Posterior vena cava (tissue), 2 donors: ENCODE results near the gene RUFY2. TPM values are rescaled to one million over a fixed set of nuclear protein-coding genes. Genes with fewer than 3 reads are reported as not detected.

Experiments
- DNase-seq: peaks from one replicate; pipeline ENCODE4 v3.0.0-alpha.2; 2020; ENCODE audit warnings: low spot score
- intact Hi-C, 2 donors: fragments of 100-400 bp; cut with DNase I; formaldehyde crosslinking; loops; one replicate each; pipeline versions ENCODE4 v1.14.1 to v1.14.2; 2022 to 2023
- total RNA-seq, 2 donors: library from RNA; stranded (reverse); fragmentation: NEBNext Ultra II Directional; extraction: Animal tissue kit (Norgen Biotek cat#: 25700); gene quantifications; one replicate each; pipeline ENCODE4 v1.2.1, GENCODE V29; 2021
- donor health status: DM: yes; HTN: yes; CAD: no.
- donor health status: DM: yes; HTN: yes; CAD: no.

Gene RUFY2
- total RNA-seq, 2 donors from 2014 or later = 27.0 to 31.6 TPM

- peak; percentile 47 for DNase-seq
- intact Hi-C loops = no loop called here
Observed at GRCh38 chr10:68366600-68366999, 40.5 kb downstream of the RUFY2 start.

DNA sequence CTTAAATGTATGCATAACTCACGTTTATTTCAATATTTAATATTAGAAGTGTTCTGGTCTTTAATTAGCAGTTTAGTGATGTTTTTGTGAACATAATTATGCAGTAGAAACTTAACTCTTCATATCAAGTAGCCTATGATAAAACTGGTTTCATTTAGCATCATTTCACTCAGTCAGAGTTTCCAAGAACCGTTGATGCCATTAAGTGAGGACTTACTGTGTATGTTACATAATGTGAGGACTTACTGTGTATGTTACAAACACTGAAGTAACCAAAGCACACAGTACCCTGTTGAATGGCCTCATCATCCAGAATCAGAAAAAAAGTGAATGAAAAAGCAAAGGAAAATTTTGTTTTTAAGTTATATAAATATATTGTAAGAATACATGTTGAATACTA lies 41.5 kb downstream of the RUFY2 start:
- intact Hi-C loops = no loop called here
- no peak for DNase-seq

DNA sequence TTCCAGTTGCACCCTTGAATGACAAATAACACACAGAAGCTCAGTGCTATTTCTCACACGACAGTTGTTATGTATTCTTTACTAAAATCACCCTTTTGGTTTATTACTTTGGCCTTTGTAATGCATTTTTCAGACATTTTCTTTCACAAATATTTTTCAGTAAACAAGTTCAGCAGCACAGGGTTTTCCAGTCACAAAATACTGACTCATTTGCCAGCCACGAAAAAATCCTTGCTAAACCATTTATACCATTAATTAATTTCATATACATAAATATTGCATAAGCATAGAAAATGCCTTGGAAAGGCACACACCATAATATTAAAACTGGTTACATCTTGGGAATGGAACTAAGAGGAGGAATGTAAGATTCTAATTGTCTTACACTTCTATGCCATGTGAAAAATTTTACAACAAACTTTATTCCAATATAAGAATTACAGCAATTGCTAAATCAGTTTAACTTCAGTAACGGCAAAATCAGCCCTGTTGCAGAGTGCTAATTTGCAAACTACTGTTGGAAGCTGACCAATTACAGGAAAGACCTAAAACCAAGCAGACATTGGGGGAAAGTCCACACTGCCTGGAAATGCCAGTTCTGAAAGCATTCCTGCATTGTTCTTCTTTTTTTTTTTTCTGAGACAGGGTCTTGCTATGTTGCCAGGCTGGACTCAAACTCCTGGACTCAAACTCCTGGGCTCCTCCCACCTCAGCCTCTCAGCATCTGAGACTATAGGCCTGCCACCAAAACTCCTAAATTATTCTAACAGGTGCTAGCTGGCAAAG lies 42.8 kb downstream of the RUFY2 start:
- intact Hi-C loops = no loop called here
- DNase-seq = no peak

DNA sequence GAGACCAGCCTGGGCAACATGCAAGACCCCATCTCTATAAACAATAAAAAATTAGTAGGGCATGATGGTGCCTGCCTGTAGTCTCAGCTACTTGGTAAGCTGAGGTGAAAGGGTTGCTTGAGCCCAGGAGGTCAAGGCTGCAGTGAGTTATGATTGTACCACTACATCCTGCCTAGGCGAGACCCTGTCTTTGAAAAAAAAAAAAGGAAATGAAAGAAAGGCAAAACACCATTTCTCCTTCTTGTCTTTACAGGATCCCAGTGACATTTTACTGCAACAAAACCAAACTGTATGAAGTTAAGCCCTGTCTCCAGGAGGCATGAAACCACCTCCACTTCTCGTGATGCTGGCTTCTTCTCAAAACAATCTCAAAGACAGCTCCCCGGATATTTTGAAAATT lies 44.5 kb downstream of the RUFY2 start:
- intact Hi-C loops = no loop called here
- no peak for DNase-seq

- DNase-seq = no peak
- intact Hi-C loops = no loop called here
Observed at GRCh38 chr10:68359189-68359588, 47.9 kb downstream of the RUFY2 start.

- intact Hi-C loops = no loop called here
- DNase-seq = no peak
Observed at GRCh38 chr10:68353537-68353936, 53.5 kb downstream of the RUFY2 start.

- intact Hi-C loops = no loop called here
- no peak for DNase-seq
Observed at GRCh38 chr10:68348265-68348741, 58.8 kb downstream of the RUFY2 start.

DNA sequence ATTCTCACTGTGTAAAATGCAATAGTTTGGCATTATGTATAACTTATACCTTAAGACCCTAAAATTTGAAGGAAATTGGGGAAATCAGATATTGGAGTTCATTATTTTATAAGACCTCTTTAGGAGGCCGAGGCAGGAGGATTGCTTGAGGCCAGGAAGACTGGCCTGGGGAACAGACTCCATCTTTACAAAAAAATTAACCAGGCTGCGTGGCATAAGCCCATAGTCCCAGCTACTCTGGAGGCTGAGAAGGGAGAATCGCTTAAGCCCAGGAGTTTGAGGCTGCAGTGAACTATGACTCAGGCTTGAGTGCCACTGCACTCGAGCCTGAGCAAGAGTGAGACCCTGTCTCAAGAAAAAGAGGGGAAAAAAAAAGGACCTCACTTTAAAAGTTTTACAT lies 60.3 kb downstream of the RUFY2 start:
- DNase-seq = no peak
- intact Hi-C loops = no loop called here

DNA sequence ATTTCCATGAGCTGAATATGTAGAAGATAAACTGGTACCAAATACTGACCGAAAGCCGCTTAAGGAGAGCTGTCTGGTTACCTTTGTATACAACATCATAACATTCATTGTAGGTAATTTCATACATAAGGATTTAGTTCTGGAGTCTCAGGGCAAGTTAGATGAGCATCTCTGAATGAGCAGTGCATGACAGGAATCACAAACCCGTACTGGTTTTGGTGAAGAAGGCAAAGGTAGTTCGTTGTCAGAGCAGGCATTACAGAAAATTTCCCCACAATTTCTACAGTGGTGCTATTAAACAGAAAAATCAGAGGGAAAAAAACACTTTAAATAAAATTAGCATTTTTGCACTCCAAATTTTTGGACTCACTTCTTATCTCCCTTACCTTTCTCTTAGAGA lies 61.5 kb downstream of the RUFY2 start:
- intact Hi-C loops = no loop called here
- DNase-seq = no peak

DNA sequence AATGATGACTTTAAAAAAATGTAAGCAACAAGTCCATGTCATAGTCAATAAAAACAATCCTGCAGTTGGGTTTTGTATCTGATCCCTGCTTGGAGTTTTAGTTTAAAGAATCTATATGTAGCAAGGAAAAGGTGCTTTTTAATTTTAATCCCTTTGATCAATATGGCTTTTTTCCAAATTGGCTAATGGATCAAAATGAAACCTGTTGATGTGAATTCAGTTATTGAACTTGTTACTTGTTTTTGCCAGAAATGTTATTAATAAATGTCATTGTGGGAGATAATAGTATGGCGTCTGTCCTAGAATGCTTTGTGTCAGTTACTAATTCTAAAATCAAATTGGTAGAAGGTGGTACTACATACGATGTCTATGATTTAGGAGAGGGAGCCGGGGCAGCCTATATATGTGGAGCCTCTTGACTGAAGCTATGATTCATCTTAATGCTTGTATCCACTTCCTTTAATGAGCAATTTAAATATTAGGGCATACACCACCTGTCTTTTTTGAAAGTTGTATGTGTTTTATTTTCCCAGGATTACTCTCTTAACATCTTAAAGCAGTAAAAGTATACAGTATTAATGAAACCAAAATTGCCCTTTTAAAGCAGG lies 64.1 kb downstream of the RUFY2 start:
- DNase-seq = no peak

DNA sequence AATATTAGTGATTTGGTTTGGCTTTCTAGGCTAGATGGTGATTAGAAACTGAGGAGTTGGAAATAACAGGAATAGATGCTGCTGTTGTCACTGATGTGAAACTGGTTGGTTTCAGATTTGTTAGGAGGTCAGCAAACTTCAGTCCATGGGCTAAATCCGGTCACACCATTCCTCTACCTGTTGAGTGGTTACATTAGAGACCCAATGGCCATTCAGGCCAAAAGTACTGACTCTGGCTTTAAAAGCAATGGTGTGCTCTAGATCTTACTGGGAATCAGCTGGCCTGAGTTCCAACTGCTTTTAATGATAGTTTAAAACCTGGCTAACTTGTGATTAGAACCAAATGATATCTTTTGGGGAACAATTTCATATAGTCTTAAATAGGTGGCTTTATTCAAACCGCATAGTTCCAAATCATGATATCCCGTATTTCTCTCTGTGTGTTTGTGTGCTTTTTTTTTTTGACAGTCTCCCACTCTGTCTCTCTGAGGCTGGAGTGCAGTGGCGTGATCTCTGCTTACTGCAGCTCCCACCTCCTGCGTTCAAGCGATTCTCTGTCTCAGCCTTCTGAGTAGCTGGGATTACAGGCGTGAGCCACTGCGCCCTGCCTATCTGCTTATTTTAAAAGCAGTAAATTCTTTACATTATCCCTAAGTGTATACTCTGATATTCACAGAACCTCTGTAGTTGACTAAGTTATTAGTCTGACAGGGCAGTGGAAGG lies 66.6 kb downstream of the RUFY2 start:
- intact Hi-C loops = no loop called here

More for the DNA sequence above, 64.1 kb downstream of the RUFY2 start:
- intact Hi-C loops = no loop called here

GRCh38 chr10:68336754-68337351 lies 70.2 kb downstream of the RUFY2 start:
- intact Hi-C loops = no loop called here
- no peak for DNase-seq

More for the DNA sequence above, 66.6 kb downstream of the RUFY2 start:
- no peak for DNase-seq

DNA sequence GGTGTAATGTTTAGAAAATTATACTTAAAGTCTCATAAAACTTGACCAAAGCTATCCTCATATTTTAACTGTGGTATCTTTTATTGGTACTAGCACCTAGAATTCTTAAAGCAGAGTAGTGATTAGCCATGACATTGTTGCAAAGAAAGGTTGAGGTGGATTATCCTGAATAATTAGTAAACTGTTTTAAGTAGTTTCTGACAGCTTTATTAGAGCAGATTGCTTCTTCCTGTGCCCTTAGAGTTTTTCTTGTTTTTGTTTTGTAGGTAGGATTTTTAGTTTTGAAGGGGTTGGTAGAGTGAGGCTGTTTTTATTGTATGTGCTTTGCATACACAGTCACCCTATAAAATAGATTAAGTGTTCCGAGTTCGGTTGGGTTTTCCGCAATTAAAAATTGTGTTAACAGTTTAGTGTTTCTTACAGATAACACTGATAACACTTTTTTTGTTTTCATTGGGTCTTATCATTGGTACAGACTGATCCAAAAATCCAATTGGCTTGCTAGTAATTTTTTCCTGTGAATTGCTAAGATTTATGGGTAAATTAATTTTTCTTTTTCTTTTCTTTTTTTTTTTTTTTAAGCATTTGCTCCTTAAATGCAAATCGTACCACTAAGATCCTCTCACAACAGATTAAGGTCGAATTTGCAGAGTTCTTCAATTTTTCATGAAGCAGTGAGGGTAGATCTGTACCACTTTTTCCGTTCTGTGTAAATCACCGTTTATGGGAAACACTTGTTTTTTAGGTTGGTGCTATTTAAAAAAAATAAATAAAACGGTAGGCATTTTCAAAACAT lies 72.2 kb downstream of the RUFY2 start:
- intact Hi-C loops = no loop called here
- no peak for DNase-seq

DNA sequence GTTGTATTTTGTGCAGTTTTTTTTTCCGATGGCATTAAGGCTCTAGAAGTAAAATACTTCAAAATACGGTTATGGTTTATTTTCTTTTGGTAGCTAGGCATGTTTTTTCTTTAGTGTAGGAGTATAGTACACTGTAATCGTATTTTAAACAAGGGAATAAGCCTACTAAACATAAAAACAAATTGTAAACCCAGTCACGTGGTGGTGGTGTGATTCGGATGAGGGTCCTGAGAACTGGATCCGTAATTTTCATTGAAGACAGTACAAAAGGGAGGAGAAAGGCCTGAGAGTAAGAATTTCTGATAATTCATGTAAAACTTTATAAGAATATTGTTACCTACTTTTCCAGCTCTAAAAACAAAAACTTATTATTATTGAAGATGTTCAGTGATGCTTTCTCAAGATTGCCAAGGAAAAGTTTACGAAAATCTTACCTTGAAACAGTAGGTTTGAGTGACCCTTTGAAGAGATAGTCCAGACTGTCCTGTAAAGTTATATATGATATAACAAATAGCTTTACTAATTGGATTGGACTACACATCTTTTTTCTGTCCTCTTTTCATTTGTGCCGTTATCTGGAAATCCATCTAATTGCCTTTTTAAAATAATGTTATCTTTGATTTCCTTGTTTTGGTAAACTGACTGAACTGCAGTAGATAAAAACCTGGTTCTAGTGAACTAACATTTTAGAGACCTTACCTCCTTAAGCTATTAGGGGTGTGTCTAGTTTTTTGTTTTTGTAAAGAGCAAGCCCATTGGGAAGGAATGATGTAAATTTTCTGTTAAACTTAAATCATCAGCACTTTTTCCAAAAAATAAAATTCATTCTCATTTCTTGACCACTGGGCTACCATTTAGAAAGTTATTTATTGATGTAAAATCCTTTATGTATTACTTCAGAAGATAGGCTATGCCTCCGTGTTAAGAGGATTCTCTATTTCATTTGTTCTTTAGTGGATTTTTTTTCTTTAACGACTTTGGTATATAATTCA lies 73.3 kb downstream of the RUFY2 start:
- intact Hi-C loops = no loop called here
- no peak for DNase-seq

GRCh38 chr10:68333058-68333395 lies 74.0 kb downstream of the RUFY2 start:
- intact Hi-C loops = no loop called here
- no peak for DNase-seq

GRCh38 chr10:68332259-68333057 lies 74.6 kb downstream of the RUFY2 start, which contains the start of gene PBLD:
PBLD (minus strand) TSS chr10:68332928; CDS start chr10:68306844, 26,084 bp downstream.
- DNase-seq = peak; percentile 86
- intact Hi-C loops = no loop called here
